Neural progenitor cell (in vitro differentiated cells): ENCODE measurements around the gene SLC25A19.

Experiments used
- EZH2phosphoT487 ChIP-seq: fragments of 200-600 bp; sonication (generic); IDR thresholded peaks from 2 replicates; pipeline ENCODE4 v1.6.1; 2017; ENCODE audit warnings: antibody characterized with exemption
- TF ChIP-seq, protein P1 (sequence below): fragments of 200-600 bp; sonication (generic); IDR thresholded peaks from 2 replicates; pipeline ENCODE4 v1.5.1; 2017; ENCODE audit warnings: antibody characterized with exemption, mild to moderate bottlenecking

DNA sequence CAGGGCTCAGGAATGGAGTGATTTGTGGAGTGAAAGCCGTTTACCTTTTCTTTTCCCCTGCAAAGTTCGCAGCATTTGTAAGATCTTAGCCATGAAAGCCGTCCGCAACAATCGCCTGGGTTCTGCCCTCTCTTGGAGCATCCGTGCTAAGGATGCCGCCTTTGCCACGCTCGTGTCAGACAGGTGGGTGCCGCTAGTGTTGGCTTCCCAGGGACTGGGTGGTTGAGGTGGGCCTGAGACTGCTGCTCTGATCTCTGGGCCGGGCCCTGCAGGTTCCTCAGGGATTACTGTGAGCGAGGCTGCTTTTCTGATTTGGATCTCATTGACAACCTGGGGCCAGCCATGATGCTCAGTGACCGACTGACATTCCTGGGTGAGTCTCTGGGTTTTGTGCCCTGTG is 56.4 kb downstream of the SLC25A19 start:
- TF ChIP-seq, protein P1, sequence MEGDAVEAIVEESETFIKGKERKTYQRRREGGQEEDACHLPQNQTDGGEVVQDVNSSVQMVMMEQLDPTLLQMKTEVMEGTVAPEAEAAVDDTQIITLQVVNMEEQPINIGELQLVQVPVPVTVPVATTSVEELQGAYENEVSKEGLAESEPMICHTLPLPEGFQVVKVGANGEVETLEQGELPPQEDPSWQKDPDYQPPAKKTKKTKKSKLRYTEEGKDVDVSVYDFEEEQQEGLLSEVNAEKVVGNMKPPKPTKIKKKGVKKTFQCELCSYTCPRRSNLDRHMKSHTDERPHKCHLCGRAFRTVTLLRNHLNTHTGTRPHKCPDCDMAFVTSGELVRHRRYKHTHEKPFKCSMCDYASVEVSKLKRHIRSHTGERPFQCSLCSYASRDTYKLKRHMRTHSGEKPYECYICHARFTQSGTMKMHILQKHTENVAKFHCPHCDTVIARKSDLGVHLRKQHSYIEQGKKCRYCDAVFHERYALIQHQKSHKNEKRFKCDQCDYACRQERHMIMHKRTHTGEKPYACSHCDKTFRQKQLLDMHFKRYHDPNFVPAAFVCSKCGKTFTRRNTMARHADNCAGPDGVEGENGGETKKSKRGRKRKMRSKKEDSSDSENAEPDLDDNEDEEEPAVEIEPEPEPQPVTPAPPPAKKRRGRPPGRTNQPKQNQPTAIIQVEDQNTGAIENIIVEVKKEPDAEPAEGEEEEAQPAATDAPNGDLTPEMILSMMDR = no peak
- no peak for TF ChIP-seq EZH2phosphoT487
